ENCODE data around the gene OR2AG1. TPM values are rescaled to one million over a fixed set of nuclear protein-coding genes. Genes with fewer than 3 reads are reported as not detected.

OR2AG1 gene
- total and polyA plus RNA-seq, 2 donors from 2014 or later: not detected

GRCh38 chr11:6824136-6824823 lies 41.5 kb downstream of the OR2AG1 start:
- TF ChIP-seq, protein P1, sequence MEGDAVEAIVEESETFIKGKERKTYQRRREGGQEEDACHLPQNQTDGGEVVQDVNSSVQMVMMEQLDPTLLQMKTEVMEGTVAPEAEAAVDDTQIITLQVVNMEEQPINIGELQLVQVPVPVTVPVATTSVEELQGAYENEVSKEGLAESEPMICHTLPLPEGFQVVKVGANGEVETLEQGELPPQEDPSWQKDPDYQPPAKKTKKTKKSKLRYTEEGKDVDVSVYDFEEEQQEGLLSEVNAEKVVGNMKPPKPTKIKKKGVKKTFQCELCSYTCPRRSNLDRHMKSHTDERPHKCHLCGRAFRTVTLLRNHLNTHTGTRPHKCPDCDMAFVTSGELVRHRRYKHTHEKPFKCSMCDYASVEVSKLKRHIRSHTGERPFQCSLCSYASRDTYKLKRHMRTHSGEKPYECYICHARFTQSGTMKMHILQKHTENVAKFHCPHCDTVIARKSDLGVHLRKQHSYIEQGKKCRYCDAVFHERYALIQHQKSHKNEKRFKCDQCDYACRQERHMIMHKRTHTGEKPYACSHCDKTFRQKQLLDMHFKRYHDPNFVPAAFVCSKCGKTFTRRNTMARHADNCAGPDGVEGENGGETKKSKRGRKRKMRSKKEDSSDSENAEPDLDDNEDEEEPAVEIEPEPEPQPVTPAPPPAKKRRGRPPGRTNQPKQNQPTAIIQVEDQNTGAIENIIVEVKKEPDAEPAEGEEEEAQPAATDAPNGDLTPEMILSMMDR (IDR thresholded peaks at IDR 0.05; ENCODE audit: borderline replicate concordance, extremely low read depth, insufficient read depth): no peak
- Histone ChIP-seq H3K27me3 (ENCODE audit: control insufficient read depth, insufficient read depth, low read length) (no peaks in the 10 kb centered on the region), H3K36me3 (ENCODE audit: control insufficient read depth in 2 of 3, insufficient read depth in 3 of 3, low read length in 3 of 3) (no peaks in the 10 kb centered on the region), H3K9me3 (ENCODE audit: control insufficient read depth in 2 of 3, insufficient read depth in 1 of 3, low read length in 3 of 3) (no peaks in the 10 kb centered on the region), H3K27ac (ENCODE audit: low read depth in 2 of 2, low read length in 2 of 2) (no peak overlapping the region), H3K4me1 (ENCODE audit: control insufficient read depth in 2 of 3, insufficient read depth in 2 of 3, low read depth in 1 of 3, low read length in 3 of 3) (no peaks in the 10 kb centered on the region), H3K4me3 (ENCODE audit: low read length in 3 of 3) (no peak overlapping the region), H3K9ac (ENCODE audit: low read length in 3 of 3) (no peak overlapping the region)
- FAIRE-seq (no peak), DNase-seq (no peak)
- intact Hi-C loops (cut with DNase I): no loop called here

DNA sequence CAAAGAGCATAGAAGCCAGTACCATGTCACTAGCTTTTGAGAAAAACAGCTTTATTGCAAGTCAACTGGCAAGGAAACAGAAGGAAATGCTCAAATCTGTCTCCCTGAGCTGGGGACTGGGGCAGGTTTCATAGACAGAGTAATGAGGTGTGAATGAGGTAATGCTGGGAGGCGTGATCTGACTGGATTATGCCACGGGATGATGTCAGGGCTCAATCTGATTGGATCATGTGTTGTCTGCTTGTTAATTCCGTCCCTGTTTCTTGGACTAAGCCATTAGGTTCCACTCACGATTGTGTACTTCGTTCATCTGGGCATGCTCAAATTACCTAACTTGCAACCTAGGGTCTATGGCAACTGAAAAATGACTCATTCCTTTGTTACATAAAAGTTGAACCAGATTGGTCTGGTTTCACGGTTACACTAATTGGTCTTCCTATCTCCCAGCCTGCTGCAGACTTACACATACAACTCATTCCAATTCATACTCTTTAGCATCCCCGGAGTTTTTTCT lies 42.5 kb downstream of the OR2AG1 start:
- FAIRE-seq (no peak), DNase-seq (no peak)
- Histone ChIP-seq H3K36me3 (ENCODE audit: control insufficient read depth in 2 of 3, insufficient read depth in 3 of 3, low read length in 3 of 3) (no peaks in the 10 kb centered on the region), H3K9me3 (ENCODE audit: control insufficient read depth in 2 of 3, insufficient read depth in 1 of 3, low read length in 3 of 3) (no peaks in the 10 kb centered on the region), H3K4me3 (ENCODE audit: low read length in 3 of 3) (no peak overlapping the region), H3K27ac (ENCODE audit: low read depth in 2 of 2, low read length in 2 of 2) (no peak overlapping the region), H3K9ac (ENCODE audit: low read length in 3 of 3) (no peak overlapping the region), H3K27me3 (ENCODE audit: control insufficient read depth, insufficient read depth, low read length) (no peaks in the 10 kb centered on the region), H3K4me1 (ENCODE audit: control insufficient read depth in 2 of 3, insufficient read depth in 2 of 3, low read depth in 1 of 3, low read length in 3 of 3) (no peaks in the 10 kb centered on the region)
- TF ChIP-seq, protein P1 (IDR thresholded peaks at IDR 0.05; ENCODE audit: borderline replicate concordance, extremely low read depth, insufficient read depth): no peak
- intact Hi-C loops (cut with DNase I): no loop called here

DNA sequence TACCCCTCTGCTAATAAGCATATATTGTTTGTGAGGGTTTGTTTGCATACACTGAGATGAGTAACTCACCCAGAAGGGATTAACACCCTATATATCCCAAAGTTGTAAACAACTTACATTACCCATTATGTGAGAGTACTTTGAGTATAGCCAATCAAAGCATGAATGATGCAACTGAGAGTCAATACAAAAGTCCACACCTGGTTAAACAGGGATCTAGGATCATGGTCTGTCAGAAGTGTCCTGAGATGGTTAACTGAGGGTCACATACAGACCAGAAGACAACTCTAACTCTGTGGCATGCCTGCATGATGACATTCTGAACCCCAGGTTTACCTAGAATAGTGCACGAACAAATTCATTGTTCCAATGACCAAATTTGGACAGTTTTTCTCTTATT lies 45.3 kb downstream of the OR2AG1 start:
- Histone ChIP-seq H3K9me3 (ENCODE audit: control insufficient read depth in 2 of 3, insufficient read depth in 1 of 3, low read length in 3 of 3) (no peaks in the 10 kb centered on the region), H3K4me1 (ENCODE audit: control insufficient read depth in 2 of 3, insufficient read depth in 2 of 3, low read depth in 1 of 3, low read length in 3 of 3) (no peaks in the 10 kb centered on the region), H3K4me3 (ENCODE audit: low read length in 3 of 3) (no peak overlapping the region), H3K36me3 (ENCODE audit: control insufficient read depth in 2 of 3, insufficient read depth in 3 of 3, low read length in 3 of 3) (no peaks in the 10 kb centered on the region), H3K9ac (ENCODE audit: low read length in 3 of 3) (no peak overlapping the region), H3K27me3 (ENCODE audit: control insufficient read depth, insufficient read depth, low read length) (no peaks in the 10 kb centered on the region), H3K27ac (ENCODE audit: low read depth in 2 of 2, low read length in 2 of 2) (no peak overlapping the region)
- intact Hi-C loops (cut with DNase I): no loop called here
- FAIRE-seq: no peak
- DNase-seq: no peak
- TF ChIP-seq, protein P1 (IDR thresholded peaks at IDR 0.05; ENCODE audit: borderline replicate concordance, extremely low read depth, insufficient read depth): no peak

Measured in kidney (tissue), 14 donors.